Ammon's horn (tissue), 1 donor: Measurements from ENCODE around the gene C17orf114.

Experiments used
- DNase-seq: peaks from one replicate; pipeline ENCODE4 v3.0.0-alpha.2; 2016; ENCODE audit warnings: low spot score

C17orf114 gene

GRCh38 chr17:4788159-4788806, 13.8 kb downstream of the C17orf114 start:
- no peak for DNase-seq

GRCh38 chr17:4786516-4786915, 15.6 kb downstream of the C17orf114 start:
- DNase-seq: peak; percentile 40

GRCh38 chr17:4786106-4786511, 16.0 kb downstream of the C17orf114 start, which contains the start of gene VMO1:
VMO1 (minus strand) TSS chr17:4786364; CDS start chr17:4786352, 12 bp downstream.
- DNase-seq: peak; percentile 21

GRCh38 chr17:4785311-4786105, 16.6 kb downstream of the C17orf114 start:
- peak; percentile 7 for DNase-seq

GRCh38 chr17:4782652-4783051, 19.5 kb downstream of the C17orf114 start:
- DNase-seq: no peak

- DNase-seq: no peak
Observed at GRCh38 chr17:4780325-4780955, 21.7 kb downstream of the C17orf114 start.

- DNase-seq: no peak
Observed at GRCh38 chr17:4777969-4778760, 24.0 kb downstream of the C17orf114 start.

- DNase-seq: no peak
Observed at GRCh38 chr17:4772235-4772613, 29.9 kb downstream of the C17orf114 start.

GRCh38 chr17:4771519-4772234, 30.5 kb downstream of the C17orf114 start, which contains the start of gene TM4SF5:
TM4SF5 (plus strand) TSS chr17:4771886; CDS start chr17:4771923, 37 bp downstream.
- DNase-seq: no peak

- no peak for DNase-seq
Observed at GRCh38 chr17:4769628-4770027, 32.5 kb downstream of the C17orf114 start.

- no peak for DNase-seq
Observed at GRCh38 chr17:4768298-4768697, 33.8 kb downstream of the C17orf114 start.

- no peak for DNase-seq
Observed at GRCh38 chr17:4766723-4767122, 35.4 kb downstream of the C17orf114 start.

- DNase-seq: no peak
Observed at GRCh38 chr17:4766201-4766600, 35.9 kb downstream of the C17orf114 start.

- peak; percentile 71 for DNase-seq
Observed at GRCh38 chr17:4764595-4764994, 37.5 kb downstream of the C17orf114 start.

- no peak for DNase-seq
Observed at GRCh38 chr17:4759776-4760236, 42.3 kb downstream of the C17orf114 start.

GRCh38 chr17:4753392-4753791, 48.7 kb downstream of the C17orf114 start:
- DNase-seq: no peak

- DNase-seq: no peak
Observed at GRCh38 chr17:4751932-4752331, 50.2 kb downstream of the C17orf114 start.
